HCT116 (cell line): ENCODE measurements around the gene IGFBP4.

Experiments used
- CTCF ChIP-seq, 3 experiments: fragments of 200-600 bp in 1 of 3; sonication (generic) in 1 of 3; IDR thresholded peaks in 2 of 3; conservative IDR thresholded peaks in 1 of 3; 2 replicates each; pipeline ENCODE4 v1.5.1; 2012 to 2017; ENCODE audit warnings: low read depth in 2 of 3, low read length in 2 of 3, antibody characterized with exemption in 1 of 3, borderline replicate concordance in 1 of 3, control low read depth in 1 of 3, mild to moderate bottlenecking in 1 of 3, mixed read lengths in 1 of 3, mixed run types in 1 of 3, moderate library complexity in 1 of 3; ENCODE audit not compliant: insufficient read depth in 1 of 3
- EGR1 ChIP-seq: IDR thresholded peaks from 2 replicates; pipeline ENCODE4 v1.6.1; 2012; ENCODE audit warnings: low read depth
- EZH2 ChIP-seq: fragments of 200-600 bp; sonication (generic); IDR thresholded peaks from 2 replicates; pipeline ENCODE4 v1.6.1; 2017; ENCODE audit warnings: antibody characterized with exemption, mixed run types
- FOSL1 ChIP-seq: IDR thresholded peaks from 2 replicates; pipeline ENCODE4 v1.6.1; 2012; ENCODE audit warnings: low read depth
- JUND ChIP-seq: IDR thresholded peaks from 2 replicates; pipeline ENCODE4 v1.6.1; 2012
- POLR2A ChIP-seq: IDR thresholded peaks from 2 replicates; pipeline ENCODE4 v1.7.0; 2011; ENCODE audit warnings: borderline replicate concordance; ENCODE audit not compliant: insufficient read depth, insufficient read length; ENCODE audit errors: extremely low read depth
- POLR2AphosphoS5 ChIP-seq: IDR thresholded peaks from 2 replicates; pipeline ENCODE4 v1.6.1; 2011; ENCODE audit warnings: mild to moderate bottlenecking, low read depth, low read length, moderate library complexity
- RAD21 ChIP-seq: IDR thresholded peaks from 2 replicates; pipeline ENCODE4 v1.6.1; 2012; ENCODE audit warnings: low read depth, mild to moderate bottlenecking
- REST ChIP-seq: IDR thresholded peaks from 2 replicates; pipeline ENCODE4 v1.6.1; 2012; ENCODE audit warnings: low read depth
- SIN3A ChIP-seq: IDR thresholded peaks from 2 replicates; pipeline ENCODE4 v1.6.1; 2012; ENCODE audit warnings: low read depth
- SRF ChIP-seq: IDR thresholded peaks from 2 replicates; pipeline ENCODE4 v1.6.1; 2012; ENCODE audit warnings: low read depth
- ZBTB33 ChIP-seq: IDR thresholded peaks from 2 replicates; pipeline ENCODE4 v1.6.1; 2011; ENCODE audit warnings: mild to moderate bottlenecking, low read length, moderate library complexity; ENCODE audit not compliant: insufficient replicate concordance; ENCODE audit errors: extremely low read depth
- ZNF274 ChIP-seq: fragments of 200-500 bp; sonication (Bioruptor generic); IDR thresholded peaks from 2 replicates; pipeline ENCODE4 v1.6.1; 2014; ENCODE audit warnings: mild to moderate bottlenecking, low read depth, low read length, inconsistent platforms

- TF ChIP-seq SIN3A (no peak), ZBTB33 (no peak), ZNF274 (no peak), EZH2 (no peak), POLR2A (no peak), REST (no peak), CTCF (IDR thresholded peaks at IDR 0.05 in 2 of 3, conservative IDR thresholded peaks at IDR 0.05 in 1 of 3; ENCODE audit: borderline replicate concordance in 1 of 3, insufficient read depth in 1 of 3, low read depth in 2 of 3, low read length in 2 of 3) (no peak), JUND (no peak), FOSL1 (no peak), POLR2AphosphoS5 (no peak), RAD21 (no peak), EGR1 (no peak), SRF (no peak)
These were observed 29.6 kb downstream of the IGFBP4 start for GRCh38 chr17:40472733-40473452.
